Upper lobe of left lung (tissue), 6 donors: ENCODE results near the gene NXPH3. TPM values are rescaled to one million over a fixed set of nuclear protein-coding genes. Genes with fewer than 3 reads are reported as not detected.

ENCODE experiments used
- ATAC-seq, 2 donors: fragments of 200-7000 bp; cut with Tn5 transposase; one replicate each; pipeline ENCODE4 v1.9.1; 2022; ENCODE audit warnings: mild to moderate bottlenecking in 2 of 2, moderate library complexity in 2 of 2; ENCODE audit not compliant: low FRiP score in 2 of 2
- DNase-seq, 2 donors: peaks; one replicate each; pipeline ENCODE4 v3.0.0-alpha.2; 2019 to 2020
- H3K27ac ChIP-seq, 4 donors: fragments of 200-600 bp; sonication (generic); one replicate each; pipeline ENCODE4 v1.5.1; 2016 to 2019
- H3K27me3 ChIP-seq, 4 donors: fragments of 200-600 bp; sonication (generic); one replicate each; pipeline ENCODE4 v1.5.1; 2017 to 2019
- H3K36me3 ChIP-seq, 4 donors: fragments of 200-600 bp; sonication (generic); one replicate each; pipeline ENCODE4 v1.5.1; 2016 to 2019
- H3K4me1 ChIP-seq, 4 donors: fragments of 200-600 bp; sonication (generic); one replicate each; pipeline ENCODE4 v1.5.1; 2018 to 2019
- H3K4me3 ChIP-seq, 4 donors: fragments of 200-600 bp; sonication (generic); one replicate each; pipeline ENCODE4 v1.5.1; 2017 to 2019; ENCODE audit warnings: mild to moderate bottlenecking in 2 of 4, moderate library complexity in 1 of 4
- H3K9me3 ChIP-seq, 4 donors: fragments of 200-600 bp; sonication (generic); one replicate each; pipeline ENCODE4 v1.5.1; 2018 to 2019
- EP300 ChIP-seq, 4 donors: sonication (generic); formaldehyde crosslinking; IDR thresholded peaks; one replicate each; pipeline ENCODE4 v1.5.1; 2017; ENCODE audit warnings: antibody characterized with exemption in 4 of 4, control low read depth in 2 of 4
- POLR2A ChIP-seq, 4 donors: fragments of 450-650 bp; IDR thresholded peaks; one replicate each; pipeline ENCODE4 v1.5.1; 2016 to 2017; ENCODE audit warnings: antibody characterized with exemption in 4 of 4, mild to moderate bottlenecking in 2 of 4
- POLR2AphosphoS5 ChIP-seq, 2 donors: sonication (generic); formaldehyde crosslinking; IDR thresholded peaks; one replicate each; pipeline ENCODE4 v1.5.1; 2017; ENCODE audit warnings: antibody characterized with exemption in 2 of 2
- WGBS, 2 donors: methylation state at CpG; one replicate each; pipeline ENCODE4 v1.1.5; 2017 to 2018; 5-methylcytosine and 5-hydroxymethylcytosine counted together
- total RNA-seq, 6 donors: library from RNA; depleted of rRNA in 4 of 6; stranded (reverse); fragments of >200 nt in 4 of 6; gene quantifications; one replicate each; pipeline versions ENCODE4 v1.1.0 to v1.2.1, GENCODE V29; 2016 to 2021
- TF ChIP-seq, protein P1 (sequence below), 6 experiments: fragments of 450-650 bp in 4 of 6; fragments of 200-600 bp in 2 of 6; sonication (generic) in 2 of 6; IDR thresholded peaks; one replicate each; pipeline ENCODE4 v1.5.1; 2016 to 2019; ENCODE audit warnings: antibody characterized with exemption in 6 of 6
- donor health status: DM: no; HTN: no; CAD: no; lungs with moderate emphysema.
- donor health status: DM: no; HTN: yes; CAD: no; lungs with severe emphysema.

The NXPH3 gene
- total RNA-seq, 6 donors from 2014 or later: 1.2 to 6.6 (median 4.6) TPM

DNA sequence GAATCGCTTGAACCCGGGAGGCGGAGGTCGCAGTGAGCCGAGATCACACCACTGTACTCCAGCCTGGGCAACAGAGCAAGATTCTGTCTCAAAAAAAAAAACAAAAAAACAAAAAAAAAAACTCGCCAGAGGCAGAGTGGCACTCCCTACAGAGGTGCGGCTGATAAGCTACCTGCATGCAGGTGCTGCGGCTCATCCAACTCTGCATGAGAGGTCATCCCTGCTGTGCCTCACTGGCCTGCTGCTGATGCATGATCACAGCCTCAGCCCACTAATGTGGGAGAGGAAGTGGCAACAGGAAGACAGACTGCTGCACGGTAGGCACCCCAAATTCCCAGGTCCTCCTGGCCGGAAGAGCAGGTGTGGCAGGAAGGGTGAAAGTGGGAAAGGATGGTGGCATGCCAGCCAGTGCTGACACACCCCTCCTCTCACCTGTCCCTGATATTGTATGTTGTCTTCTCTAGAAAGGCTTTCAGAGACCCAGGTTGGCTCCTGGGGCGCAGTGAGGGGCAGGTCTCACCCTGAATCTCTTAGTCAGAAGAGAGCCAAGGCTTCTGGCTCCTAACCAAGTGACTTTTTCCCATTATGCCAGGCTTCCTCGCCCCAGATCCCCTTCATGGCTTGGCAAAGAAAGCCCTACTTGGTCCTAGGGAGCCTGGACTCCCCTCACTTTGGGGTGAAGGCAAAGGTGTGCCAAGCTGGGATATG lies 11.8 kb downstream of the NXPH3 start:
- Histone ChIP-seq H3K4me3 (no peak overlapping the region), H3K9me3 (no peaks in the 10 kb centered on the region), H3K27me3 (no peaks in the 10 kb centered on the region), H3K4me1 (no peaks in the 10 kb centered on the region), H3K36me3 (peaks cover 0 to 4% (median 0%) of the 10 kb centered on the region in 4 donors), H3K27ac (no peak overlapping the region)
- TF ChIP-seq, protein P1, sequence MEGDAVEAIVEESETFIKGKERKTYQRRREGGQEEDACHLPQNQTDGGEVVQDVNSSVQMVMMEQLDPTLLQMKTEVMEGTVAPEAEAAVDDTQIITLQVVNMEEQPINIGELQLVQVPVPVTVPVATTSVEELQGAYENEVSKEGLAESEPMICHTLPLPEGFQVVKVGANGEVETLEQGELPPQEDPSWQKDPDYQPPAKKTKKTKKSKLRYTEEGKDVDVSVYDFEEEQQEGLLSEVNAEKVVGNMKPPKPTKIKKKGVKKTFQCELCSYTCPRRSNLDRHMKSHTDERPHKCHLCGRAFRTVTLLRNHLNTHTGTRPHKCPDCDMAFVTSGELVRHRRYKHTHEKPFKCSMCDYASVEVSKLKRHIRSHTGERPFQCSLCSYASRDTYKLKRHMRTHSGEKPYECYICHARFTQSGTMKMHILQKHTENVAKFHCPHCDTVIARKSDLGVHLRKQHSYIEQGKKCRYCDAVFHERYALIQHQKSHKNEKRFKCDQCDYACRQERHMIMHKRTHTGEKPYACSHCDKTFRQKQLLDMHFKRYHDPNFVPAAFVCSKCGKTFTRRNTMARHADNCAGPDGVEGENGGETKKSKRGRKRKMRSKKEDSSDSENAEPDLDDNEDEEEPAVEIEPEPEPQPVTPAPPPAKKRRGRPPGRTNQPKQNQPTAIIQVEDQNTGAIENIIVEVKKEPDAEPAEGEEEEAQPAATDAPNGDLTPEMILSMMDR (IDR thresholded peaks at IDR 0.05): no peak
- DNase-seq: no peak
- 88 to 91% methylated on average over 12 of the region's 12 CpGs for WGBS, 2 donors
- ATAC-seq: no peak

DNA sequence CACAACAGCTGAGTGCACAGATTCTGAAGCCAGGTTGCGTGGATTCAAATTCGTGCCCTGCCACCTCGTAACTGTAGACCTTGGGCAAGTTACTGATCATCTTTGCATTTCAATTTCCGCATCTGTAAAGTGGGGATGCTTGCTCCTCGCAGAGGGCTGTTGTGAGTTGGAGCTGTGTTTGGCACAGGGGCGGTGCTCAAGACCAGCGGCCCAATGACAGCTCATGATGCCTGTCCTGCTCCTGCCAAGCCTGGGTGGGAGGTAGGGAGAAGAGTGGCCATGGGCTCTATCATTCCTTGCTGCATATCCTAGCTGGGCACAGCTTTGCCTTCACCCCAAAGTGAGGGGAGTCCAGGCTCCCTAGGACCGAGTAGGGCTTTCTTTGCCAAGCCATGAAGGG lies 12.6 kb downstream of the NXPH3 start:
- no peaks in the 10 kb centered on the region for H3K4me1 ChIP-seq
- no peak for TF ChIP-seq EP300 (IDR thresholded peaks at IDR 0.05)
- no peak for TF ChIP-seq POLR2AphosphoS5 (IDR thresholded peaks at IDR 0.05)
- TF ChIP-seq POLR2A (IDR thresholded peaks at IDR 0.05): no peak
- TF ChIP-seq, protein P1 (IDR thresholded peaks at IDR 0.05): no peak
- ATAC-seq (no peak), DNase-seq (no peak)
- no peak overlapping the region for H3K27ac ChIP-seq
- H3K36me3 ChIP-seq: peaks cover 0 to 12% (median 3%) of the 10 kb centered on the region in 4 donors
- H3K4me3 ChIP-seq: no peak overlapping the region
- no peaks in the 10 kb centered on the region for H3K27me3 ChIP-seq
- 93 to 94% methylated on average over 8 of the region's 8 CpGs for WGBS, 2 donors
- H3K9me3 ChIP-seq: no peaks in the 10 kb centered on the region

DNA sequence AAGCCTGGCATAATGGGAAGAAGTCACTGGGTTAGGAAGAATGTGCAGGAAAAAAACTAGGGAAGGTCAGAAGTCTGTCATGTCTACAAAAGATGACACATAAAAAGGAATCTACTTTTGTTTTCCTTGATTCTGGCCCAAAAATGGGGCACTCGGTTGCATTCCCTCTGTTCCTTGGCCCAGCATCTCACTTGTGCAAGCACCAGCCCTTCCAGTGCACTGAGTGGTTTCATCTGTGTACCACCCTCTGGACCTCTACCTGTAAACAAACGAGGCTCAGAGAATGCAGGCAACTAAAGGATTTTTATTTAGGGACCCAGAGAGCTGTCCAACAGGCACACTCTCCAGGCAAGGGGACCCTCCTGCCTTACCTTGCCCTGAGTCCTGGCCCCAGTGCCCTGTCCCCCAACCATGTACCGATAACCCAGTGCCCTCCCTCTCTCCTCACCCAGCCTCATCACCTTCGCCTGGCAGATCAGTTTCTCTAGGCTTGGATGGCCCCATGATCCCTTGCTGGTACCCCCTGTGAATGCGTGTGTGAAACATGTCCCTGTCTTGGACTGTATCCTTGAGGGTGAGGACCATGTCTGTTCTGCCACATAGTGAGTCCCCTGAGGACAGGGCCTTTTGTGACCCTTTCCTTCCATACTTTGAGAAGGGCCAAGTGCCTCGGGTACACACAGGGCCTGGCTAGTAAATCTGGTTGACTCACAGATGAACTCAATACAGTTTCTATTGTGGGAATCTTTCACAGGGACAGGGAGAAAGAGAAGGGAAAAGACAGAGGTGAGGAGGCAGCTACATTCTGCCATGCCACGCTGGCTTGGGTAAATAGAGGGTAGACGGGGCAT lies 13.3 kb downstream of the NXPH3 start:
- TF ChIP-seq POLR2A (IDR thresholded peaks at IDR 0.05): no peak
- no peak for TF ChIP-seq POLR2AphosphoS5 (IDR thresholded peaks at IDR 0.05)
- TF ChIP-seq EP300 (IDR thresholded peaks at IDR 0.05): no peak
- TF ChIP-seq, protein P1 (IDR thresholded peaks at IDR 0.05): no peak
- no peaks in the 10 kb centered on the region for H3K27me3 ChIP-seq
- H3K4me1 ChIP-seq: no peaks in the 10 kb centered on the region
- no peaks in the 10 kb centered on the region for H3K9me3 ChIP-seq
- no peak overlapping the region for H3K27ac ChIP-seq
- 79 to 96% methylated on average over 7 of the region's 8 CpGs for WGBS, 2 donors
- DNase-seq: no peak
- H3K4me3 ChIP-seq: no peak overlapping the region
- no peak for ATAC-seq
- H3K36me3 ChIP-seq: peaks cover 0 to 18% (median 3%) of the 10 kb centered on the region in 4 donors

DNA sequence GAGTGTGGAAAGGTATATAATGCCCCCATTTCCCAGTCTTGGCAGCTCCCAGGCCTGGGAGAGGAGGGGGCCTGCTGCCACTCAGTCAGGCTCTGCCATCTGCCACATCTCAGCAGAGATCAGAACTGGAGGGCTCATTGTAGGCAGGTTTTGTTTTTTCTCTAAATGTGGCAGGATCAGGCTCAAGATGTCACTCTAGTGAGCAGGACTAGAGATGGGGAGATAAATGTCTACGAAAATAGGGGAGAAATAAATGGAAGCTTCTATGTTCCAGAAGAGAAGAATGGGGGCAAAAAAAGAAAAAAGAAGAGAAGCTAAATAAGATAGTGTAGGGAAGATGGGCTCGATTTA lies 13.9 kb downstream of the NXPH3 start:
- no peaks in the 10 kb centered on the region for H3K9me3 ChIP-seq
- no peaks in the 10 kb centered on the region for H3K4me1 ChIP-seq
- DNase-seq (no peak), ATAC-seq (no peak)
- H3K4me3 ChIP-seq: no peak overlapping the region
- peaks cover 0 to 24% (median 3%) of the 10 kb centered on the region in 4 donors for H3K36me3 ChIP-seq
- no peaks in the 10 kb centered on the region for H3K27me3 ChIP-seq
- 88 to 90% methylated on average over 2 of the region's 2 CpGs for WGBS, 2 donors
- H3K27ac ChIP-seq: no peak overlapping the region
- TF ChIP-seq POLR2A (IDR thresholded peaks at IDR 0.05): no peak
- TF ChIP-seq, protein P1 (IDR thresholded peaks at IDR 0.05): no peak
- TF ChIP-seq EP300 (IDR thresholded peaks at IDR 0.05): no peak
- TF ChIP-seq POLR2AphosphoS5 (IDR thresholded peaks at IDR 0.05): no peak
